Central memory CD4-positive, alpha-beta T cell (primary cell): Measurements from ENCODE around the gene SNRNP40.
"Not testable (repeated sequence)": the region's sequence is repeated elsewhere in the genome, so short reads cannot be mapped to it uniquely, and the experiment has no call there.

Experiments used
- DNase-seq: peaks from one replicate; pipeline ENCODE4 v3.0.0; 2022

SNRNP40 gene

GRCh38 chr1:31273619-31274018 is 23.0 kb downstream of the SNRNP40 start:
- DNase-seq, result no peak

- no peak for DNase-seq
Observed at GRCh38 chr1:31272369-31272768, 24.2 kb downstream of the SNRNP40 start.

- no peak for DNase-seq
Observed at GRCh38 chr1:31266547-31266946, 30.0 kb downstream of the SNRNP40 start.

- no peak for DNase-seq
Observed at GRCh38 chr1:31264790-31265386, 31.7 kb downstream of the SNRNP40 start.

- no peak for DNase-seq
Observed at GRCh38 chr1:31263408-31263807, 33.2 kb downstream of the SNRNP40 start.

GRCh38 chr1:31262393-31262792 is 34.2 kb downstream of the SNRNP40 start:
- not testable (repeated sequence) for DNase-seq

GRCh38 chr1:31261916-31262315 is 34.7 kb downstream of the SNRNP40 start:
- DNase-seq, result no peak

GRCh38 chr1:31259746-31260145 is 36.8 kb downstream of the SNRNP40 start:
- DNase-seq, result no peak

- no peak for DNase-seq
Observed at GRCh38 chr1:31258581-31258980, 38.0 kb downstream of the SNRNP40 start.

GRCh38 chr1:31257213-31257612 is 39.4 kb downstream of the SNRNP40 start:
- no peak for DNase-seq

GRCh38 chr1:31249854-31250253 is 46.7 kb downstream of the SNRNP40 start:
- no peak for DNase-seq

- DNase-seq, result no peak
Observed at GRCh38 chr1:31248276-31248675, 48.3 kb downstream of the SNRNP40 start.

- no peak for DNase-seq
Observed at GRCh38 chr1:31244326-31244725, 52.3 kb downstream of the SNRNP40 start.

GRCh38 chr1:31243501-31244286 is 52.9 kb downstream of the SNRNP40 start:
- DNase-seq, result no peak

- no peak for DNase-seq
Observed at GRCh38 chr1:31241321-31241720, 55.3 kb downstream of the SNRNP40 start.

- DNase-seq, result no peak
Observed at GRCh38 chr1:31239653-31240241, 56.8 kb downstream of the SNRNP40 start, which contains the start of gene NKAIN1. NKAIN1 (minus strand) TSS chr1:31239887; CDS start chr1:31239547, 340 bp downstream.

- no peak for DNase-seq
Observed at GRCh38 chr1:31238986-31239613, 57.5 kb downstream of the SNRNP40 start.

- DNase-seq, result no peak
Observed at GRCh38 chr1:31238612-31238985, 58.0 kb downstream of the SNRNP40 start.

GRCh38 chr1:31234870-31235269 is 61.7 kb downstream of the SNRNP40 start:
- DNase-seq, result no peak

GRCh38 chr1:31234123-31234708 is 62.4 kb downstream of the SNRNP40 start:
- DNase-seq, result no peak

GRCh38 chr1:31232689-31233088 is 63.9 kb downstream of the SNRNP40 start:
- DNase-seq, result no peak

- DNase-seq, result no peak
Observed at GRCh38 chr1:31231802-31232201, 64.8 kb downstream of the SNRNP40 start.

GRCh38 chr1:31230378-31230777 is 66.2 kb downstream of the SNRNP40 start:
- DNase-seq, result no peak
